CD4-positive, alpha-beta T cell treated with Interleukin-21 for 1 hour (primary cell): Measurements from ENCODE around the gene ACAT2.
"Not testable (repeated sequence)": the region's sequence is repeated elsewhere in the genome, so short reads cannot be mapped to it uniquely, and the experiment has no call there.

Source experiments
- DNase-seq: peaks from one replicate; pipeline ENCODE4 v3.0.0-alpha.2; 2020

The ACAT2 gene

DNA sequence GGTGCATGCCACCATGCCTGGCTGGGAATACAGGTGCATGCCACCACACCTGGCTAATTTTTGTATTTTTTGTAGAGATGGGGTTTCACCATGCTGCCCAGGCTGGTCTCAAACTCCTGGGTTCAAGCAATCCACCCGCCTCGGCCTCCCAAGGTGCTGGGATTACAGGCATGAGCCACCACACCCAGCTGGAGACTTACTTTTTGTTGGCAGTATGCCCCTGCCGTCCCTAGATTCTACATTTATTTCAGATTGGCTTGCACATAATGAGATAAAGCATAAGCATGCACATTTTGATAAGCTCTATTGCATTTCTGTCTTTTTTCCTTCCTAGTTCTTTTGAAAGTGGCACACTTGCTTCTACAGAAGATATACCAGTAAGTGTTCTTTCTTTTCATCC lies 54.9 kb downstream of the ACAT2 start:
- DNase-seq, result not testable (repeated sequence)

GRCh38 chr6:159817951-159818739 lies 56.3 kb downstream of the ACAT2 start:
- DNase-seq, result no peak

GRCh38 chr6:159819098-159819497 lies 57.3 kb downstream of the ACAT2 start:
- no peak for DNase-seq

- DNase-seq, result peak; percentile 33
These were observed 58.2 kb downstream of the ACAT2 start for GRCh38 chr6:159819932-159820640.

GRCh38 chr6:159821122-159821521 lies 59.3 kb downstream of the ACAT2 start:
- no peak for DNase-seq

GRCh38 chr6:159821726-159822125 lies 59.9 kb downstream of the ACAT2 start:
- no peak for DNase-seq

GRCh38 chr6:159823953-159824352 lies 62.1 kb downstream of the ACAT2 start:
- no peak for DNase-seq

DNA sequence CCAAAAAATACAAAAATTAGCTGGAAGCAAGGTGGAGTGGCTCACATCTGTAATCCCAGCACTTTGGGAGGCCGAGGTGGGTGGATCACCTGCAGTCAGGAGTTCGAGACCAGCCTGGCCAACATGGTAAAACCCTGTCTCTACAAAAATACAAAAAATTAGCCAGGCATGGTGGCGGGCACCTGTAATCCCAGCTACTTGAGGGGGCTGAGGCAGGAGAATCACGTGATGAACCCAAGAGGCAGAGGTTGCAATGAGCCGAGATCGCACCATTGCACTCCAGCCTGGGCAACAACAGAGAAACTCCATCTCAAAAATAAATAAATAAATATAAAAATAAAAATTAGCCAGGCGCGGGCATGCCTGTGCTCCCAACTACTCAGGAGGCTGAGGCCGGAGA lies 62.8 kb downstream of the ACAT2 start:
- not testable (repeated sequence) for DNase-seq

GRCh38 chr6:159826004-159826403 lies 64.2 kb downstream of the ACAT2 start:
- no peak for DNase-seq

DNA sequence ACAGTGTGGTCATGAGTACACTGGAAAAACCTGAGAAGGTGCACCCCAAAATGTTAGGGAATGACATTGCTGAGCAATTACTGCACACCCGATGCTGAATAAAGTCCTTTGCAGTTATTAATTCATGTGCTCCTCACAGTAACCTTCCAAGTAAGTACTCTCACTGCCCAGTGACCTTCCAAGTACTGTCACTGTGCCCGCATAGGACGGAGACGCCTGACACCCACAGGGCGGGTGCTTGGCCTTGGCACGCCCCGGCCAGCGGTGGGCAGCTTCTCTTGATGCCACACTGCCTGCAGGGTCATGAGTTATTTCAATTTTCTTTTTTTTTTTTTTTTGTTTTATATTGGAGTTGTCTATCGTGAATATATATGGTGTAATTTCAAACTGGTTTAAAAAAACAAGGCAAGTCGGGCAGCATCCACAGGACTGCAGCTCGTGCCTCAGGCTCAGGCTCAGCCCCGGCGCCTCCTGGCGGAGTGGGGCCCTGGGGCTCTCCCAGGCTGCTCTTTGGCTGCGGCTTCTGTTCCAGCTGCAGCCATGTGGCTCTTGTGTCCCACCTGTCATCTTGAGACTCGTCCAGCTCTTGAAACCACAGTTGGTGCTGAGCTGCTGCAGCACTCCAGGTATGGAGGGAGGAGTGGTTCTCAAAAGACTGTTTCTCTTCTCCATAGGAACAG lies 65.3 kb downstream of the ACAT2 start:
- no peak for DNase-seq

DNA sequence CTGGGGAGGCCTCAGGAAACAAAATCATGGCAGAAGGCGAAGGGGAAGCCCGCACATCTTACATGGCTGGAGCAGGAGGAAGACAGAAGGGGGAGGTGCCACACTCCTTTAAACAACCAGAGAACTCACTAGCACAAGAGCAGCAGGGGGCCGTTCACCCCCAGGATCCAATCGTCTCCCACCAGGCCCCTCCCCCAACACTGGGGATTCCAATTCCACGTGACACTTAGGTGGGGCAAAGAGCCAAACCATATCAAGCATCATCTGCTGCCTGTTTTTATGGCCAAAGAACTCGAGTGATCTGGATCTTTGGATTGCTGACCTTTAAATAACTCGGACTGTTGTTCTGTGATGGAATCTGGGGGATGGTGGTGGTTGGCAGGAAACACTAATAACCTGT lies 66.2 kb downstream of the ACAT2 start:
- DNase-seq, result no peak
